Hematopoietic multipotent progenitor cell (in vitro differentiated cells): ENCODE measurements around the gene RTP1. TPM values are rescaled to one million over a fixed set of nuclear protein-coding genes. Genes with fewer than 3 reads are reported as not detected.
"Not testable (repeated sequence)": the region's sequence is repeated elsewhere in the genome, so short reads cannot be mapped to it uniquely, and the experiment has no call there.

Experiments
- DNase-seq, 3 donors: peaks; one replicate each; pipeline ENCODE4 v3.0.0-alpha.2; 2011 to 2015; ENCODE audit warnings: low read depth in 2 of 3, low spot score in 2 of 3
- total RNA-seq: library from RNA; depleted of rRNA; stranded (reverse); fragments of >200 nt; gene quantifications from one replicate; pipeline ENCODE4 v1.2.3, GENCODE V29; 2012

RTP1 gene
- total RNA-seq, 1 donor, result not detected

- DNase-seq, result no peak
Measured at GRCh38 chr3:187237741-187238140, 40.5 kb downstream of the RTP1 start.

DNA sequence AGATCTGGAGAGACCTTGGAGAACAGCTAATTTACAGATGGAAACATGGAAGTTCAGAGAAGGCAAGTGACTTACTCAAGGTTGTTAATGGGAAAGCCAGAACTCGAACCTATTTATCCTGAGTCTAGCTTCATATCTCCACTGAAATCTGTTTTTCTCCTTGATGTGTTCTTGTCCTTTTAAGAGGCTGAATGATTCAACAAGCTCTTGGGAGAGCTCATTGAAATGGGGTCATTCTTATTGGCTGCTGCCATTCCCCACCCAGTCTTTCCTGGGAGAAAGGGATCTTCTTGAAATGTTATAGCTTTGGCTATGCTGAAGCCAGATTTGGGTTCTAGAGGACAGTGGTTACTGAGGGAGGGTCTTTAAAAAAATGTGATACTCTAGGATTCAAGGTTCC, 41.0 kb downstream of the RTP1 start:
- no peak for DNase-seq

- not testable (repeated sequence) for DNase-seq
Measured at GRCh38 chr3:187238835-187239234, 41.5 kb downstream of the RTP1 start.

- DNase-seq, result no peak
Measured at GRCh38 chr3:187242435-187242834, 45.1 kb downstream of the RTP1 start.

- DNase-seq, result no peak
Measured at GRCh38 chr3:187242900-187243299, 45.6 kb downstream of the RTP1 start.

DNA sequence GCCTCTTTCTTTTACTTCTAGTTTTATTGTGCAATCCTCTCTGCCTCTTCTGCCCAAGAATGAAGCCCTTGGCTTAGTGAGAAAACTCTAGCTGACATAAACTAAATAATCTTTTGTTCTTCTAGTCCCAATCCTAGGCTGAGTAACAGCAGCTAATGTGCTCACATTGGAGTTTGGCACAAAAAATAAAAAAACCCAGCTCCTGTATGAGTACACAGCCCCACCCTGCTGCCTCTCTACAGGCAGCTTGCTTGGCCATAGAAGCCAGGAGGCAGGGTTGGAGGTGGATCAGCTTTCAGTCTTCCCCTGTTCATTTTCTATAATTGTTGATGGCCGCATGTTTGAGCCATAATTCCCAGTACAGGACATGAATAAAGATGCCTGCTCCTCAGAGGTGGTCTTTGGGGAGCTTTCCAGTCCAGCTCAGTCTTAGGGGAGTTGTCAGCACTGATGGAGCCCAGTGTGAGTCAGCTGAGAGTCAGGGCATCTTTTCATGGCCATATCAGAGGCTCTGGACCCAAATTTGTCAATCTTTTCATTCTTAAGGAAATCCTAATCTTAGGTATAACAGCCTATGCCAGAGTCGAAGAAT, 46.7 kb downstream of the RTP1 start:
- DNase-seq, result no peak

GRCh38 chr3:187247398-187247797, 50.1 kb downstream of the RTP1 start:
- DNase-seq, result no peak

Other genes starting within 250 kb of the RTP1 start
- gene RPL39L, start 58.0 kb upstream of the RTP1 start, total RNA-seq, result 4.8 TPM
- gene MASP1, start 94.3 kb downstream of the RTP1 start, total RNA-seq, result under 0.01 TPM
- gene RTP4, start 170.9 kb downstream of the RTP1 start, total RNA-seq, result 7.3 TPM